A549 treated with dexamethasone at 1 μM for 4 hours (cell line): ENCODE results near the gene CALHM4. TPM values are rescaled to one million over a fixed set of nuclear protein-coding genes. Genes with fewer than 3 reads are reported as not detected.

Experiments used
- total RNA-seq: library from RNA; stranded (reverse); fragments of 200-300 nt; extraction: Qiagen RNA extraction; gene quantifications from 5 replicates; pipeline ENCODE4 v1.2.3, GENCODE V29; 2022

CALHM4 gene, protein sequence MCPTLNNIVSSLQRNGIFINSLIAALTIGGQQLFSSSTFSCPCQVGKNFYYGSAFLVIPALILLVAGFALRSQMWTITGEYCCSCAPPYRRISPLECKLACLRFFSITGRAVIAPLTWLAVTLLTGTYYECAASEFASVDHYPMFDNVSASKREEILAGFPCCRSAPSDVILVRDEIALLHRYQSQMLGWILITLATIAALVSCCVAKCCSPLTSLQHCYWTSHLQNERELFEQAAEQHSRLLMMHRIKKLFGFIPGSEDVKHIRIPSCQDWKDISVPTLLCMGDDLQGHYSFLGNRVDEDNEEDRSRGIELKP
- total RNA-seq, result not detected in 5 replicates

DNA sequence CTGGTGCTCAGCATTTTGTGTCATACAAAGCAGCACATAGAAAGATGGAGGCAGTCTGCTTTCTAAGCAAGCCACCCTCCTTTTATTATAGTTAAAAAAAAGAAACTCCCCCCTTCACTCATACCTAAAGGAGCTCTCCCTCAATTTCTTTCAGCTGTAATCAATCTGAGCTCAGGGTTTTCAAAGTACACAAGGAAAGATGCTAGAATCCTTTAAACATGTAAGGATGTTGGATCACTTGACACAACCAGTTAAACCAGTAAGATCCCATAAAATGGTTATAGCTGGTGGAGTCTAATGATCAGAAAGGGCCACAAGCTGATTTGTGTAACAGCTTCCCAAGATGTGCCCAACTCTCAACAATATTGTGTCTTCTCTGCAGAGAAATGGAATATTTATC lies at the start of gene CALHM4:
Gene CALHM4 (plus strand): TSS at position 301 of the 400 bp plus-strand sequence. CDS start 43 bp downstream, at position 344.

DNA sequence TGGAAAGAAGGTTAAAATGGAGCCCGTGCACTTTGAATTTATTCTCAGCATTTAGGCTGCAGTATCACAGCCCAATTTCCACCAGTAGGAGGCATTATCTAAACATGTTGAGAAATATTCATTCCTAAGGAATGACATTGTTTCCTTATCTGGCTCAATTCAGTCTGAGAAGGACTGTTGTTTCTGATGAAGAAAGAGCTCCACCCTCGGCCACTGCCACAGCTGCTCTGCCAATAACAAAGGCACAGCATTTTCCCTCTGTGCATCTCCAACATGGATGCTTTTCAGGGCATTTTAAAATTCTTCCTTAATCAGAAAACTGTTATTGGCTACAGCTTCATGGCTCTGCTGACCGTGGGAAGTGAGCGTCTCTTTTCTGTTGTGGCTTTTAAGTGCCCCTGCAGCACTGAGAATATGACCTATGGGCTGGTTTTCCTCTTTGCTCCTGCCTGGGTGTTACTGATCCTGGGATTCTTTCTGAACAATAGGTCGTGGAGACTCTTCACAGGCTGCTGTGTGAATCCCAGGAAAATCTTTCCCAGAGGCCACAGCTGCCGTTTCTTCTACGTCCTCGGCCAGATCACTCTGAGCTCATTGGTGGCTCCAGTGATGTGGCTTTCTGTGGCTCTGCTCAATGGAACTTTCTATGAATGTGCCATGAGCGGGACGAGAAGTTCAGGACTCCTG lies 42.0 kb upstream of the CALHM4 start, which contains the start of gene CALHM5:
Gene CALHM5 (plus strand): TSS at position 216 of the 687 bp plus-strand sequence. CDS start 58 bp downstream, at position 274.

DNA sequence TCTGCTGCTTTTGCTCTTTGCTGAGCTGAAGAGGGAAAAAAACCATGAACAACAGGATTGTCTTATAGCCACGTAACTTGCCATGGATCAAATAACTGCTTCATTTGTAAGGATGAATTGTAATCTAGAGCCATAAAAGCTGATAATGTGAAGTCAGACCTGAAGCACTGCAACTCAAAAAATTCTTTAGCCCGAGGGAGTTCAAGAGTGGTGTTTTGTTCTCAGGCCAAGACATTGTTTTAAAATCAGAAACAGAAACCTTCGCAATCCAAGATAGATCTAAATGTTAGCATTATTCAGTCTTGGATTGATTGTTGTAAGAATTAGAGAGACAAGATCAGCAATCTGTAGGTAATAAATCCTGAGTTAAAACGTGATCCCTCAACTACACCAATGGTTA lies 7.9 kb upstream of the CALHM4 start, which contains the start of gene TRAPPC3L:
Gene TRAPPC3L (minus strand): TSS at position 34 of the 400 bp plus-strand sequence. CDS start 170 bp downstream, outside the sequence.

DNA sequence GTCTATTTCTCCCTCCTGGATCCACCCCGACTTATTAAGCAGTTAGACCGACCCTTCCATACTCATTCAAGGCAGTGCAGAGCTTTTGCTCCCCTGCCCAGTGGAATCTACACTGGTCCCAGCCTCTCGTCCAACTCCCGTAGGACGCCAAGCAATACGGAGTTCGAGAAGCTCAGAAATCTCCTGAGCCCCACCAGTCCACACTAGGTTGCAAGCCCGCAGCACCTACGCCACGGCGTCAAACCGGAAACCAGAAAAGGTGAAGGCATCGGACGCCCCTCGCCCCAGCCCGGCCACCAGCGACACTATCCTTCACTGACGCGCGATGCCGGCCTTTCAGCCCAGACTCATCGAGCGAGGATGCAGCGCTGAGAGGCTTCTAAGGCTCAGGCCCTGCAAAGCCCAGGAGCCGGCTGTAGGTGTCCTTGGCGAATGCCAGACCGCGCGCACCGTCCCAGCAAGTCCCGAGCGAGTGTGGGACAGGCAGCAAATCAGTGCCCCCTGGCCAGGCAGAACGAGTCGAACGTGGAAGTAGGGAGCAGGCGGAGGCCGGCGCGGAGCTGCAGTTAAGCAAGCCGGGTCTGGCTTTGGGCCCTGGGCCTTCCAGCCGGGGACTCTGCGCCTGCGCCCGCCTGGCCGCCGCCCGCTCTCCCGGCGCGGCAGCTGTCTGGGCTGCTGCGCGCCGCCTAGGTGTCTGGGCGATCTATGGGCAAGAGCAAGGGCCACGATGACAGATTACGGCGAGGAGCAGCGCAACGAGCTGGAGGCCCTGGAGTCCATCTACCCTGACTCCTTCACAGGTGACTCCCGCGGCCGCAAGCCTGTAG lies 17.5 kb downstream of the CALHM4 start, which contains the start of gene RWDD1:
Gene RWDD1 (plus strand): TSS at position 649 of the 827 bp plus-strand sequence. CDS start 79 bp downstream, at position 728.

Other genes starting within 250 kb of the CALHM4 start
- 11.9 to 15.7 TPM (median 13.7 TPM) in 5 replicates for gene DSE, start 182.8 kb upstream of the CALHM4 start, total RNA-seq
- gene CALHM6, start 92.4 kb upstream of the CALHM4 start, total RNA-seq, result 0.21 TPM in 1 of 5 replicates, not detected in the others
- gene CALHM5, start 42.1 kb upstream of the CALHM4 start, total RNA-seq, result 0.02 to 0.06 TPM (median 0.06 TPM) in 5 replicates
- not detected in 5 replicates for gene TRAPPC3L, start 8.1 kb upstream of the CALHM4 start, total RNA-seq
- 24.2 to 36.0 TPM (median 34.8 TPM) in 5 replicates for gene RWDD1, start 17.8 kb downstream of the CALHM4 start, total RNA-seq
- gene RSPH4A, start 62.7 kb downstream of the CALHM4 start, total RNA-seq, result 0.14 to 0.35 TPM (median 0.19 TPM) in 5 replicates
- 6.2 to 8.2 TPM (median 7.2 TPM) in 5 replicates for gene ZUP1, start 115.0 kb downstream of the CALHM4 start, total RNA-seq
- 1.3 to 1.9 TPM (median 1.6 TPM) in 5 replicates for gene KPNA5, start 127.5 kb downstream of the CALHM4 start, total RNA-seq
- 0.11 TPM in 1 of 5 replicates, not detected in the others for gene FAM162B, start 212.0 kb downstream of the CALHM4 start, total RNA-seq